K562 treated with DMSO at 1 percent for 4 hours (cell line): ENCODE measurements around the gene EFCAB3. TPM values are rescaled to one million over a fixed set of nuclear protein-coding genes. Genes with fewer than 3 reads are reported as not detected.

Experiments used
- total RNA-seq: library from RNA; unstranded; fragments of 300-600 nt; gene quantifications from 2 replicates; pipeline ENCODE4 v1.2.3, GENCODE V29; 2022; ENCODE audit not compliant: insufficient read depth

The EFCAB3 gene
- not detected in 2 replicates for total RNA-seq

DNA sequence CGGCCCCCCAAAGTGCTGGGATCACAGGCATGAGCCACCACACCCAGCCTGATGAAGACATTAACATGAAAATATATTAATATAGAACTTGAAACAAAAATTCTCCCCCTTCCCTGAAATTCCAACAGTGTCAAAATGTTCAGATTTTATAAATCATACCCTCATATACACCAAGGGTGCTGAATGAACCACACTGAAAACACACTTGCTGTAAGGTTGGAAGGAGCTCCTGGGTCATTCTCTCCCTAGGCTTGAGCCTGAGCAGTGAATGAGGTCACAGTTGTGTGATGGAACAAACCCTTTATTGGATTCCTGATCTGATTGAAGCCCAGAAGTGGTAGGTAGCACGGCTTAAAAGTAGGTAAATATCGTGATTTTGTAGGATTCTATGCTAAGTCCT is at the start of gene EFCAB3:
EFCAB3 (plus strand) TSS at position 301 of the 400 bp plus-strand sequence. CDS start 2,427 bp downstream, outside the sequence.

GRCh38 chr17:62423647-62424461 is 43.5 kb downstream of the EFCAB3 start, which contains the start of gene METTL2A:
Gene METTL2A, plus strand, starts transcription at chr17:62423897. Its CDS starts 6 bp downstream, at chr17:62423903.

Other genes starting within 250 kb of the EFCAB3 start
- 13.8 and 16.7 TPM in 2 replicates for gene METTL2A, start 43.3 kb downstream of the EFCAB3 start, total RNA-seq
- gene TLK2, start 98.3 kb downstream of the EFCAB3 start, total RNA-seq = 19.0 and 23.6 TPM in 2 replicates
- gene MRC2, start 247.1 kb downstream of the EFCAB3 start, total RNA-seq = 11.4 and 15.6 TPM in 2 replicates